LNCaP clone FGC (cell line): ENCODE results near the gene SCAF8.
A peak's percentile ranks its signal among the peaks of the same experiment; 100 is the strongest.

Experiments
- DNase-seq: peaks from one replicate; pipeline ENCODE4 v3.0.0-alpha.2; 2011; ENCODE audit warnings: low read depth
- H3K4me3 ChIP-seq: 2 replicates; pipeline ENCODE4 v1.5.1; 2011; ENCODE audit warnings: mild to moderate bottlenecking, low read depth, low read length, control low read depth
- CTCF ChIP-seq: IDR thresholded peaks from 2 replicates; pipeline ENCODE4 v1.5.1; 2012; ENCODE audit warnings: mild to moderate bottlenecking; ENCODE audit not compliant: control insufficient read depth, insufficient read depth; ENCODE audit errors: extremely low read depth

The SCAF8 gene

DNA sequence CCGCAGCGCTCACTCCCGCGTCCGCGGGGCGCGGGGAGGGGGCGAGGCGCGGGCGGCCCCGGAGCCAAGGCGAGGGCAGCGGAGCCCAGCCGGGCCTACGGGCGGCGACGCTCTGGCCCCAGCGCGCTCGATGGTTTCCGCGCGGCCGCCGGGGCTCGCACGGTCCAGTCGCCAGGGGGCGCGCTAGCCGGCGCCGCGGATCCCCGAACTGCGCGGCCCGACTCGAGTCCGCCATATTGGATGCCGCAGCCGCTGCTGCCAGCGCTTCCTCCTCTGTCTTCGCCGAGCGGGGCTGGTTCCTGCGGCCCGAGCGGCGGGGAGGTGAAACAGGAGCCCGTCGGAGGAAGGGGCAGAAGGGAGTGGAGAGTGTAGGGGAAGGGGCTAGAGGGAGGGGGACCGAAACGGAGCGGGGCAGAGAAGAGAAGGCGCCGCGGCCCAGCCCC, at the start of gene SCAF8:
SCAF8 (plus strand) TSS at position 234 of the 443 bp plus-strand sequence. CDS start 485 bp downstream, outside the sequence.
- no peak for DNase-seq
- TF ChIP-seq CTCF, result peak; percentile 95
- peak within 1 kb of the TSS; percentile 63 for H3K4me3 ChIP-seq

DNA sequence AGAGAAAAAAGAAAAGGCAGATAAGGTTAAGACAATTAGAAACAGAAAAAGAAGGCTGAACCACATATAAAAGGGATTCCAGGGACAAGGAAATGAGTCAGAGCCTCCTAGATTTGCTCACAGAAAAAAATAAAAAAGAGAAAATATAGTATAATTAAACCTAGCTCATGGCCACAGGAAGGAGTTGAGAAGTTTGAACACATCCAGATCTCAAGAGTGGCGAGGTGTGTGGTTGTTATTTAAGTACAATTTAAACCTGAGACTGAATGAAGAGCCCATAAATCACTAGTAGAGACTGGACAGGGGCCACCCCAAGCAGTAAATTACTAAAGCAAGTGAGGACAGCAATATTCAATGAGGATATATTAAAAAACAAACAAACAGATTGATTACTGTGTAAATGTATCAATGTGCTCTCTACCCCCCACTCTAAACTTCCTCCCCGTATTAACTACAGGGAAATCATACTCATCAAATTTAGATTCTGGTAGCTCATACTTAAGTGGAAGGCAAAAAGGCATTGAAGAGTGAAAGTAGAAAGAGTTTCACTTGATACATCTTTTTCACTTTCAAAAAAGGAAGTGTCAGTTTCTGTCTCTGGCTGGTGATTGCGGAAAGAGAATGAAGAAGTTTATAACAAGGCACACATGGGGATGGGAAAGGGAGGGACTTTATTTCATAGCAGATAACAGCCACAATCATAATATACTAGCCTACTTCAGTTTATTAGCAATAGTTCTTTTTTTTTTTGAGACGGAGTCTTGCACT, 49.3 kb upstream of the SCAF8 start:
- no peak for DNase-seq
- TF ChIP-seq CTCF, result no peak
- H3K4me3 ChIP-seq, result no peak overlapping the region

DNA sequence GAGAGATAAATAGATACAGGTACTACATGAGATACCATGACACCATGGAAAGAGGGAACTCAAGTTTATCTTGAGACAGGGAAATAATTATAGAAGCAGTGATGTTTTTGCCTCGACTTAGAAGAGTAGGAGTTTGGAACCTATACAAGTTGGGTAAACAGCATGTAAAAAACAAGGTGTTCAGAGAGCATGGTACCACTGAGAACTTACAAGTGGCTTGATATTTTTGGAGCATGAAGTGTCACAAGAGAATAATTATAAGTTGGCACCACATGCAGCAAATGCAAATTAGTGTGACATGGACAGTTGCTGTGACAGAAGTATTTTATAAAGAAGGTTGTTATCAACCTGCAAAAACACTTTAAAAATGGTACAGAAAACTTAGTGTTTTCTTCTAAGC, 47.1 kb upstream of the SCAF8 start:
- H3K4me3 ChIP-seq, result no peak overlapping the region
- TF ChIP-seq CTCF, result no peak
- no peak for DNase-seq

GRCh38 chr6:154689493-154690255, 43.5 kb upstream of the SCAF8 start:
- DNase-seq, result no peak
- no peak overlapping the region for H3K4me3 ChIP-seq
- TF ChIP-seq CTCF, result no peak

DNA sequence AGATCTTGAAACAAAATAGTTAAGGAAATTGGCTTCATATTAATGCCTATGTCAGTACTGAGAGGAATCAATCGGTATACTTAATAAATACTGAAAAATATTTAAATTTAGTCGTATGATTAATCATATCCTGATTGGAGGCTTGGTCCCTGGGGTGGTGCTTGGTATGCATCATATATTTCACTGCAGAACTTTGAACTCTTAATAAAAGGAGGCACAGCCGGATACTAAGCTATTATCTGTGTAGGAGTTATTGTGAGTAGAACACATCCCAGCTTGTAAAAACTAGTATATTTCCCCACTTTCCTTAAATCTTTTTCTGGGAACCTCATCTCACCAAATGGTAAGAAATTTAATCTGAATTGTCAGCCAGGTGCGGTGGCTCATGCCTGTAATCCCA, 42.4 kb upstream of the SCAF8 start:
- H3K4me3 ChIP-seq, result no peak overlapping the region
- TF ChIP-seq CTCF, result no peak
- no peak for DNase-seq

DNA sequence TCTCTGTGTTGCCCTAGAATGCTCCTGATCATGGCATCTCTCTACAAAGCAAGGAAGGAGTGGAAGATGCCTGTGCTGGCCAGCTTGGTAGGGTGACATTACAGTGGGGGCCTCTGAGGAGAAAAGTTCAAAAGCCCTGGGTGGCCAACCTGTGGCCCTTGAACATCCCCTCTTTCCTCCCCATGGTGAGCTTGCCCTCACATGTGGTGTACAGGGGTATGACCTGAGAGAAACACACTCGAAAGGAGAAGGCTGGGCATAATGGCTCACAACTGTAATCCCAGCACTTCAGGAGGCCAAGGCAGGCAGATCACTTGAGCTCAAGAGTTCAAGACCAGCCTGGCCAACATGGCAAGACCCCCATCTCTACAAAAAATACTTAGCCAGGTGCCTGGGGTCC, 36.6 kb upstream of the SCAF8 start:
- H3K4me3 ChIP-seq, result no peak overlapping the region
- TF ChIP-seq CTCF, result no peak
- no peak for DNase-seq
